Activated CD4-positive, alpha-beta T cell treated with anti-CD3 and anti-CD28 coated beads for 36 hours (primary cell): Measurements from ENCODE around the gene EVPLL. TPM values are rescaled to one million over a fixed set of nuclear protein-coding genes. Genes with fewer than 3 reads are reported as not detected.
"Not testable (repeated sequence)": the region's sequence is repeated elsewhere in the genome, so short reads cannot be mapped to it uniquely, and the experiment has no call there.

Experiments
- ATAC-seq: fragments of 200-7000 bp; cut with Tn5 transposase; one replicate; pipeline ENCODE4 v1.10.0; 2021; ENCODE audit warnings: mild to moderate bottlenecking, moderate library complexity
- CTCF ChIA-PET: fragments of 350-600 bp; sonication (Branson Sonifier 250); formaldehyde crosslinking; loops from one replicate; lab custom pipeline; 2021; ENCODE audit warnings: antibody characterized with exemption; lab: Charles Lee
- POLR2A ChIA-PET: fragments of 350-600 bp; sonication (Branson Sonifier 250); formaldehyde crosslinking; loops from one replicate; lab custom pipeline; 2021; ENCODE audit warnings: antibody characterized with exemption, inconsistent platforms; lab: Charles Lee
- DNase-seq: peaks from one replicate; pipeline ENCODE4 v3.0.0-alpha.2; 2020
- H3K27ac Mint-ChIP-seq: one replicate; pipeline ENCODE4 v1.8.0; 2021; ENCODE audit warnings: mixed read lengths
- H3K27me3 Mint-ChIP-seq: one replicate; pipeline ENCODE4 v1.8.0; 2021; ENCODE audit warnings: mixed read lengths
- H3K36me3 Mint-ChIP-seq: one replicate; pipeline ENCODE4 v1.8.0; 2021; ENCODE audit warnings: low read depth, mixed read lengths
- H3K4me1 Mint-ChIP-seq: one replicate; pipeline ENCODE4 v1.8.0; 2021; ENCODE audit warnings: mixed read lengths
- H3K4me3 Mint-ChIP-seq: one replicate; pipeline ENCODE4 v1.8.0; 2021; ENCODE audit warnings: mild to moderate bottlenecking, moderate library complexity, mixed read lengths
- H3K9me3 Mint-ChIP-seq: one replicate; pipeline ENCODE4 v1.8.0; 2021; ENCODE audit warnings: low read depth, mixed read lengths
- intact Hi-C, 2 experiments: fragments of 100-400 bp; cut with DNase I in 1 of 2; cut with micrococcal nuclease in 1 of 2; formaldehyde crosslinking; loops; one replicate each; pipeline versions ENCODE4 v1.14.2 to v1.15.1; 2022 to 2024; cut with DNase I, micrococcal nuclease
- total RNA-seq, 2 experiments: library from RNA; stranded (reverse); gene quantifications; one replicate each; pipeline ENCODE4 v1.2.3, GENCODE V29; 2021

EVPLL gene
- total RNA-seq, 2 experiments from 2014 or later, result 0.37 TPM; not detected in 1

DNA sequence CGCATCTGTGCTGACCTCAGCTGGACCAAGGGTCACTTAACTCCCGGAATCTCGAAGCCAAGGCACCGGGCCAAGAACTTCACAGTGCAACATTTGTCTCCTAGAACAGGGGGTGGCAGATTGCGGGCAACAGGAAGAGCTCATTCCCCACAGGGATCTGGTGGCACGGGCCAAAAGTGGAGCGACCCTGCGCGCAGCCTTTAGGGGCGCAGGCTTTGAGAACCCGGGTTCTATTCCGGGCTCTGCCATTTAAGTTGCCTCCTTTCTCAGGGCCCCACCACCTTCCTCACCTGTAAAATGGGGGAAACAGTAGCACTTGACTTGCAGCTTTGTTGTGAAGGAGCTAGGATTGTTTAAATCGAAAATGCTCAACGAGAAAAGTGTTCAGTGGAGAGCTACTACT lies 14.9 kb upstream of the EVPLL start:
- H3K4me1 Mint-ChIP-seq, result peaks cover 12% of the 10 kb centered on the region
- no peaks in the 10 kb centered on the region for H3K27me3 Mint-ChIP-seq
- intact Hi-C loops, result loop anchor here (1.0 to 5.0 kb wide), 5 partner anchors 40 to 179 kb away; partner anchors contain the start of genes ALKBH5 (in 1 of the 2), LLGL1 (in 1 of the 2), MIEF2 (in 1 of the 2) and SMCR8 (in 1 of the 2)
- peak overlapping the region; percentile 87 for H3K4me3 Mint-ChIP-seq
- DNase-seq (peak; percentile 39), ATAC-seq (no peak)
- CTCF ChIA-PET, result interaction anchor here (0.7 to 1.0 kb wide), 3 partner anchors 9 to 26 kb away, joined by 3 read pairs; no protein-coding TSS in a partner anchor
- peak overlapping the region; percentile 56 for H3K27ac Mint-ChIP-seq
- no peaks in the 10 kb centered on the region for H3K9me3 Mint-ChIP-seq
- POLR2A ChIA-PET, result no interaction called here
- peaks cover 14% of the 10 kb centered on the region for H3K36me3 Mint-ChIP-seq

DNA sequence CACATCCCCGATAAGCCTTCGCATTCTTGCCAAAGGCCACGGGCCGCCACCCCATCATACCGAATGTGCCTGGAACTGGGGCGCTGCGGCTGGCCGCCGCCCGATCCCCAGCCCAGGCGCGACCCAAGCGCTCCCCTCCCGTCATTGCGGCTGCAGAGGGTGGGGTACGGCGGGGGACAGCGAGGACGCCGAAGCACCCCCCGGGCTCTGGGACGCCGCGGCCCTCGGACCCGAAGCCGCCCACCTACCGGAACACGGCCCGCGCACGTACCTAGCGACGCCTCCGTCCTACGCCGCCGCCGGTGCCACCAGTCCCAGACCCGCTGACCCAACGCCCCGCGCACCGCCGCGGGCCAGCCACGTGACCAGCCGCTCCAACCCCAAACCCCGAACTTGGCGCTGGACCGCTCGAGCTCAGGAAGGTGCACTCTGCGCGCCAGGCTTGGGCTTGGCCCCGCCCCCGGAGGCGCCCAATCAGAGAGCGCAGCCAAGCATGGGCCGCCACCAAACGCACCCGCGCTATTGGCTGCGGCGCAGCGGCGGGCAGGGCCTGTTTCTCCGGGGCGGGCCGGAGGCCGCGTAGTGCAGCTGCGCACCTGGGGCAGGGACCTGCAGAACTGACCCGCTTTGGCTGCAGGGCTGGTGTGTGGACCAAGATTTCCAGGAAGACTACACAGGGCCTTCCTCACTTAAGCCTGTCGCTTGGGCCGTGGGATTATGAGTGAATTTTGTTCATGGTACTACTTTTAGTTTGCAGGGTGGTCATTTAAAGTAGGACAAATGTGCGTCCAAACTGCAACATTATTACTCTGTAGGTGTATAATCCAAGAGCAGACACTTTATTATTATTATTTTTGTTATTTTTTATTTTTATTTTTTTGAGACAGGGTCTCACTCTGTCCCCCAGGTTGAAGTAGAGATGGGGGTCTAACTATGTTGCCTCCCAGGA lies 14.2 kb upstream of the EVPLL start, which contains the start of gene SHMT1:
Gene SHMT1, minus strand, starts transcription at position 450 of the 949 bp plus-strand sequence. CDS start 7,569 bp downstream, outside the sequence.
- H3K36me3 Mint-ChIP-seq, result peaks cover 14% of the 10 kb centered on the region
- peak; percentile 95 for DNase-seq
- no peaks in the 10 kb centered on the region for H3K9me3 Mint-ChIP-seq
- peak; percentile 100 for ATAC-seq
- ChIA-PET CTCF (interaction anchor here (0.7 to 1.0 kb wide), 2 partner anchors 12 to 27 kb away, joined by 3 read pairs; no protein-coding TSS in a partner anchor), POLR2A (no interaction called here)
- H3K4me1 Mint-ChIP-seq, result peaks cover 12% of the 10 kb centered on the region
- no peaks in the 10 kb centered on the region for H3K27me3 Mint-ChIP-seq
- peak within 1 kb of the TSS; percentile 66 for H3K27ac Mint-ChIP-seq
- peak within 1 kb of the TSS; percentile 87 for H3K4me3 Mint-ChIP-seq
- intact Hi-C loops, result loop anchor here (1.0 to 5.0 kb wide), 5 partner anchors 41 to 180 kb away; partner anchors contain the start of genes ALKBH5 (in 1 of the 2), LLGL1 (in 1 of the 2), MIEF2 (in 1 of the 2) and SMCR8 (in 1 of the 2)

DNA sequence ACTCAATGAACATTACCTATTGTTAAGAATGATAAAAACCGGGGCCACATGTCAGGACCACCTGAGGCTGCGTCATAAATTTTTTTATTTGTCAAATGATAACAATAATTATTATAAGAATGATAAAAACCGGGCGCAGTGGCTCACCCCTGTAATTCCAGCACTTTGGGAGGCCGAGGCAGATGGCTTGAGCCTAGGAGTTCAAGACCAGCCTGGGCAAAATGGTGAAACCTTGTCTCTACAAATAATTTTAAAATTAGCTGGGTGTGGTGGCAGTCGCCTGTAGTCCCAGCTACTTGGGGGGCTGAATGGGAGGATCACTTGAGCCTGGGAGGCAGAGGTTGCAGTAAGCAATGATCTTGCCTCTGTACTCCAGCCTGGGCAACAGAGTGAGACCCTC lies 13.4 kb upstream of the EVPLL start:
- ATAC-seq (no peak), DNase-seq (no peak)
- POLR2A ChIA-PET, result no interaction called here
- Mint-ChIP-seq H3K4me1 (peaks cover 12% of the 10 kb centered on the region), H3K9me3 (no peaks in the 10 kb centered on the region), H3K27ac (no peak overlapping the region), H3K36me3 (peaks cover 13% of the 10 kb centered on the region), H3K4me3 (no peak overlapping the region), H3K27me3 (no peaks in the 10 kb centered on the region)
- CTCF ChIA-PET, result no interaction called here
- intact Hi-C loops, result loop anchor here in 1 of 2 experiments (5.0 kb wide), 1 partner anchor 42 kb away; no protein-coding TSS in a partner anchor

DNA sequence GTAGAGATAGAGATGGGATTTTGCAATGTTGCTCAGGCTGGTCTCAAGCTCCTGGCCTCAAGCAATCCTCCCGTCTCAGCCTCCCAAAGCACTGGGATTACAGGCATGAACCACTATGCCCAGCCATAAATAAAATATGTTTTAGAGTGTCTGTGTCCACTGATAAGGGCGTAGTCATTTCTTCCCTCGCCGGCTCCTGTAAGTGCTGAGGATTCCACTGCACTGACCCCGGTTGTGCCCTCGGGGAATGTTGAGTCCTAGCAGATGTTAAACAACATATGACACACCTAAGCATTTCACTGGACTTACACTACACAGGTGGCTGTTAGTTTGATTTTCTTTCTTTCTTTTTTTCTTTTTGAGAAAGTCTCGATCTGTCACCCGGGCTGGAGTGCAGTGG lies 8.6 kb upstream of the EVPLL start:
- Mint-ChIP-seq H3K36me3 (no peaks in the 10 kb centered on the region), H3K9me3 (no peaks in the 10 kb centered on the region), H3K27me3 (peaks cover 5% of the 10 kb centered on the region), H3K27ac (no peak overlapping the region), H3K4me1 (no peaks in the 10 kb centered on the region), H3K4me3 (no peak overlapping the region)
- DNase-seq (no peak), ATAC-seq (no peak)
- CTCF ChIA-PET, result no interaction called here
- POLR2A ChIA-PET, result no interaction called here
- intact Hi-C loops, result loop anchor here in 1 of 2 experiments (5.0 kb wide), 1 partner anchor 43 kb away; no protein-coding TSS in a partner anchor

DNA sequence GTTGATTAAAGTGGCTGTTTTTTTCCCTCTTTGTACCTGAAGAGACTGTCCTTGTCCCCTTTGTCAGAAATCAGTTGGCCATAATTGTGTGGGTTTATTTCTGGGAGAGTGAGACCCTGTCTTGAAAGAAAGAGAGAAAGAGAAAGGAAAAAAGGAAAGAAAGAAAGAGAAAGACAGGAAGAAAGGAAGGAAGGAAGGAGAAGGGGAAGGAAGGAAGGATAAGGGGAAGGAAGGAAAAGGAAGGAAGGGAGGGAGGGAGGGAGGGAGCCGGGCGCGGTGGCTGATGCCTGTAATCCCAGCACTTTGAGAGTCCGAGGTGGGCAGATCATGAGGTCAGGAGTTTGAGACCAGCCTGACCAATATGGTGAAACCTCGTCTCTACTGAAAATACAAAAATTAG lies 6.8 kb upstream of the EVPLL start:
- Mint-ChIP-seq H3K36me3 (no peaks in the 10 kb centered on the region), H3K27ac (no peak overlapping the region), H3K9me3 (no peaks in the 10 kb centered on the region), H3K4me3 (no peak overlapping the region), H3K4me1 (no peaks in the 10 kb centered on the region), H3K27me3 (peaks cover 5% of the 10 kb centered on the region)
- intact Hi-C loops, result no loop called here
- POLR2A ChIA-PET, result no interaction called here
- CTCF ChIA-PET, result no interaction called here
- no peak for ATAC-seq
- DNase-seq, result no peak

DNA sequence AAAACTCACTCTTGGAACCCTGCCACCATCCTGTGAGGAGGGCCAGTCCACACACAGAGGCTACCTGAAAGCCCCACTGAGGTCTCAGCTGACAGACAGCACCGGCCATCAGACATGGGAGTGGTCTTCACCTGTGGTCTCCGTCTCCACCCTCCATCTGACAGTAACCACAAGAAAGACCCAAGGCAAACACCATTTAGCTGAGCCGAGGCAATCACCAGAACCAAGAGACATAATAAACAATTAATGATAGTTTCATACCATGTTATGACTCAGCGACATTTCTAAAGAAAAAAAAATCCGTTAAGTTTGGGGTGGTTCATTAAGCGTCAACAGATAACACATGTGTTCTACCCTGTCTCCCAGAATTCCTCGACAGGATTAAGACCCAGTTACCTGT lies 6.1 kb upstream of the EVPLL start:
- DNase-seq, result no peak
- POLR2A ChIA-PET, result no interaction called here
- intact Hi-C loops, result no loop called here
- H3K27ac Mint-ChIP-seq, result no peak overlapping the region
- peaks cover 5% of the 10 kb centered on the region for H3K27me3 Mint-ChIP-seq
- H3K4me1 Mint-ChIP-seq, result no peaks in the 10 kb centered on the region
- no peak overlapping the region for H3K4me3 Mint-ChIP-seq
- H3K36me3 Mint-ChIP-seq, result no peaks in the 10 kb centered on the region
- H3K9me3 Mint-ChIP-seq, result no peaks in the 10 kb centered on the region
- no peak for ATAC-seq
- CTCF ChIA-PET, result no interaction called here

DNA sequence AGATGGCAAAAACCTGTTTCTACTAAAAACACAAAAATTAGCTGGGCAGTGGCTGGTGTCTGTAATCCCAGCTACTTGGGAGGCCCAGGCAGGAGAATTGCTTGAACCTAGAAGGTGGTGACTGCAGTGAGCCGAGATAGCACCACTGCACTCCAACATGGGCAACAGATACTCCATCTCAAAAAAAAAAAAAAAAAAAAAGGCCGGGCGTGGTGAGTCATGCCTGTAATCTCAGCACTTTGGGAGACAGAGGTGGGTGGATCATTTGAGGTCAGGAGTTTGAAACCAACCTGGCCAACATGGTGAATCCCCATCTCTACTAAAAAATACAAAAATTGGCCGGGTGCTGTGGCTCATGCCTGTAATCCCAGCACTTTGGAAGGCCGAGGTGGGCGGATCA lies 4.4 kb upstream of the EVPLL start:
- H3K27ac Mint-ChIP-seq, H3K4me1 Mint-ChIP-seq, H3K9me3 Mint-ChIP-seq, H3K36me3 Mint-ChIP-seq, intact Hi-C loops, CTCF ChIA-PET, H3K27me3 Mint-ChIP-seq, H3K4me3 Mint-ChIP-seq, POLR2A ChIA-PET: not testable (repeated sequence)
- peak; percentile 51 for ATAC-seq
- peak; percentile 34 for DNase-seq

DNA sequence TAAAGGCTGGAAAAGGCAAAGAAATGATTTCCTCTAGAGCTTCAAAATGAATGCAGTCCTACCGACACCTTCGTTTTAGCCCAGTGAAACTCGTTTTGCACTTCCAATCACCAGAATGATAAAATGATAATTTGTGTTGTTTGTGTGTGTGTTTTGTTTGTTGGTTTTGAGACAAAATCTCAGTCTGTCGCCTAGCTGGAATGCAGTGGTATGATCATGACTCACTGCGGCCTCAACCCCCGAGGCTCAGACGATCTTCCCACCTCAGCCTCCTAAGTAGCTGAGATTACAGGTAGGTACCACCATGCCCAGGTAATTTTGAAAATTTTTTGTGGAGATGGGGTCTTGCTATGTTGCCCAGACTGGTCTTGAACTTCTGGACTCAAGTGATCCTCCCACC lies 3.4 kb upstream of the EVPLL start:
- intact Hi-C loops, result no loop called here
- POLR2A ChIA-PET, result no interaction called here
- ATAC-seq (no peak), DNase-seq (no peak)
- H3K9me3 Mint-ChIP-seq, result no peaks in the 10 kb centered on the region
- peaks cover 5% of the 10 kb centered on the region for H3K27me3 Mint-ChIP-seq
- H3K27ac Mint-ChIP-seq, result no peak overlapping the region
- no peaks in the 10 kb centered on the region for H3K36me3 Mint-ChIP-seq
- H3K4me3 Mint-ChIP-seq, result no peak overlapping the region
- CTCF ChIA-PET, result no interaction called here
- no peaks in the 10 kb centered on the region for H3K4me1 Mint-ChIP-seq

DNA sequence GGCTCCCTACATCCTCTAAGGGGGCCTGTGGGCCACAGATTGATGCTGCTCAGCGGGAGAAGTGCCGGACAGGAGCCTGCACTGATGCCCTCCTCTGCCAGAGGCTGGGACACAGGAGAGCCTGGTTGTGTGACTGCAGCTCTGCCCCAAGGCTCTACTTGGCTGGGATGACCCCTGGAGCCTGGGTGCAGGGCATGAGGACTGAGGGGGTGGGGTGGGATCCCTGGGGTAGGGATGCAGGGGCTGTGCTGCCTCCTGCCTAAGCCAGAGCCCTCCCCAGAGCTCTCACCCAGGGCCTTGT lies 577 bp downstream of the EVPLL start:
- Mint-ChIP-seq H3K27me3 (peaks cover 8% of the 10 kb centered on the region), H3K27ac (no peak overlapping the region), H3K4me3 (no peak overlapping the region), H3K36me3 (no peaks in the 10 kb centered on the region), H3K4me1 (no peaks in the 10 kb centered on the region), H3K9me3 (no peaks in the 10 kb centered on the region)
- no peak for DNase-seq
- intact Hi-C loops, result no loop called here
- CTCF ChIA-PET, result no interaction called here
- ATAC-seq, result no peak
- POLR2A ChIA-PET, result no interaction called here

DNA sequence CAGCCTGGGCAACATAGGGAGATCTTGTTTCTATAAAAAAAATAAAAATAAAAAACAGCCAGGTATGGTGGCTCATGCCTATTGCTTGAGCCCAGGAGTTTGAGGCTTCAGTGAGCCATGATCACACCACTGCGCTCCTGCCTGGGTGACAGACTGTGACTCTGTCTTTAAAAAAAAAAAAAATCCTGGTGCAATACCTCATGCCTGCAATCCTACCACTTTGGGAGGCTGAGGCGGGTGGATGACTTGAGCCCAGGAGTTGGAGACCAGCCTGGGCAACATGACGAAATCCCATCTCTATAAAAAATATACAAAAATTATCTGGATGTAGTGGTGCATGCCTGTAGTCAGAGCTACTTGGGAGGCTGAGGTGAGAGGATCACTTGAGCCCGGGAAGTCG lies 1.0 kb downstream of the EVPLL start:
- DNase-seq, POLR2A ChIA-PET, ATAC-seq, H3K27ac Mint-ChIP-seq, intact Hi-C loops, CTCF ChIA-PET, H3K27me3 Mint-ChIP-seq, H3K4me3 Mint-ChIP-seq, H3K4me1 Mint-ChIP-seq, H3K36me3 Mint-ChIP-seq, H3K9me3 Mint-ChIP-seq: not testable (repeated sequence)

DNA sequence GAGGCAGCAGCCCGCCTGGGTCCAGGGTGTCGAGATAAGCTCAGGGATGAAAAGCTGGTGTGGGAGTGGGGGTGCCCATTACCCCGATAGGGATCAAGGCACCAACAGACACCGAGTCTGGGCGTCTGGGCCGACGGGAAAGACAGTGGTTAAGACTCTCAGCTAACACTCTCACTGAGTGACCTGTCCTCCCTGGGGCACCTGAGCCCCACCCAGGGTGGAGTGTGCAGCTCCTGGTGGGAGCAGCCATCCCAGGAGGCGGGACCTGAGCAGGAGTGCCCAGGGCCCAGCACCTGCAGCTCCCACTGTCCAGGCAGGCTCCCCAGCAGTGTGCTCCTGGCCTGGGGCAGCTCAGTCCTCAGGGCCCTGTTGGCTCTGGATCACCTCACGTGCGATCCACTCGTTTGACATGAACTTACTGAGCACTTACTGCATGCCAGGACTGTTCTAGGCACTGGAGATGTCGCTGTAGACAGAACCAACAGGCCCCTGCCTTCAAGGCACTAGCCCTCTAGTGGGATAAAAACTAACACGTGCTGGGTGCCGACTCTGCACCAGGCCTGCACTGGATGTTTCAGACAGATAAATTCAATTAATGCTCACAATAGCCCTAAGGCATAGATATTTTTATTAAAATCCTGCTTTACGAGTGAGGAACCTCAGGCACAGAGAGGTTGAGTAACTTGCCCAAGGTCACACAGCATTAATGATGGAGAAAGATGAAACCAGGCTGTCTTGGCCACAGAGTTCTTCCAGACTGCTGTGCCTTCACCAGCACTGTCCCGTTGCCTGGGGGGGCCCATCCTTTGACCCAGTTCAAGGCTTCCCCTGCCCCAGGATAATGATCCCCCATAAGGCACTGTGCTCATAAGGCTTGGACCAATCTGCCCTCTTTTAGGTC lies 1.9 kb downstream of the EVPLL start:
- no peak for ATAC-seq
- Mint-ChIP-seq H3K36me3 (no peaks in the 10 kb centered on the region), H3K9me3 (no peaks in the 10 kb centered on the region), H3K4me1 (no peaks in the 10 kb centered on the region), H3K4me3 (no peak overlapping the region), H3K27ac (no peak overlapping the region), H3K27me3 (peaks cover 8% of the 10 kb centered on the region)
- ChIA-PET CTCF (no interaction called here), POLR2A (no interaction called here)
- intact Hi-C loops, result no loop called here
- DNase-seq, result no peak
